ENCODE results near the gene FHOD3. TPM values are rescaled to one million over a fixed set of nuclear protein-coding genes. Genes with fewer than 3 reads are reported as not detected.

FHOD3 gene
- total and polyA plus RNA-seq, 4 donors: 6.2 to 42.0 (median 20.4) TPM

DNA sequence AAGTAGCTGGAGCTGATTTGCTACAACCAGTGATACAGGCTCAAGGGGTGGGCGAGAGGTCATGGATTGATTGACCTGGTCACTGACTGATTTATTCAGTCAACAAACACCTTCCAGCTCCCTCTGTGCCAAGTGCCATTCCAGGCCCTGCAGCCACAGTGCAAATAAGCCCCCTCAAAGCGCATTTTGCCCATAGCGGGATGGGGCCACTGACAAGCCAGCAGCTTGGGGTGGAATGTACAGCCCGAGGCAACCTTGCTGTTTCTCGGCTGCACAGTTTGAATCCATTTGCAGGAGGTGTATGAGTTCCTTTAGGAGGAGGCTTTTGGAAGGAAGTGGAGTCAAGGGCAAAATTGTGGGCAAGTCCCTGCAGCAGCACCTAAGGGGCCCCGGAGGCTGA, 296.1 kb downstream of the FHOD3 start:
- intact Hi-C loops (cut with DNase I): no loop called here
- Histone ChIP-seq H3K27me3 (ENCODE audit: control insufficient read depth in 1 of 2, insufficient read depth in 2 of 2, low read length in 1 of 2) (no peaks in the 10 kb centered on the region), H3K27ac (ENCODE audit: low read depth in 1 of 2, low read length in 2 of 2) (no peak overlapping the region), H3K36me3 (ENCODE audit: control insufficient read depth in 1 of 2, insufficient read depth in 2 of 2, low read length in 1 of 2) (no peaks in the 10 kb centered on the region), H3K4me3 (ENCODE audit: low read length in 2 of 2) (no peak overlapping the region), H3K9me3 (ENCODE audit: control insufficient read depth, low read length) (no peaks in the 10 kb centered on the region), H3K4me1 (ENCODE audit: control insufficient read depth in 1 of 2, insufficient read depth in 2 of 2, low read length in 2 of 2) (no peaks in the 10 kb centered on the region)
- DNase-seq (no peak), ATAC-seq (ENCODE audit: low FRiP score) (no peak)
- WGBS, 2 donors: 95 to 97% methylated on average over 6 of the region's 6 CpGs

DNA sequence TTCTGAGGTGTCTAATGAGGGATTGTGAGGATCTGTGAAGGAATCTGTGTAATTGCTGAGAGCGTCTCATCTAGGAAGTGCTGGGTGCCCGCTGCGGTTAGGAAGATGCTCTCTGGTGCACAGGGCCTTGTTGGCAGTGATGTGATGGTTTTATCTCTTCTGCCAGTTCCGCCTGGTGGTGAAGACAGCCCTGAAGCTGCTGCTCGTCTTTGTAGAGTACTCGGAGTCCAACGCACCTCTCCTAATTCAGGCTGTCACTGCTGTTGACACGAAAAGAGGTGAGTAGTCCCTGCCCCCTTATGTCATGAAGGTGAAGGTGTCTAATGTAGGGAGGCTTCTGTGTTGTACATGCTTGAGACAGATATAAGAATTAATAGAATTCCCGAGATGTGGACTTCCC, 297.1 kb downstream of the FHOD3 start:
- intact Hi-C loops (cut with DNase I): no loop called here
- no peak overlapping the region for H3K4me3 ChIP-seq (ENCODE audit: low read length in 2 of 2)
- no peak for ATAC-seq (ENCODE audit: low FRiP score)
- H3K27ac ChIP-seq (ENCODE audit: low read depth in 1 of 2, low read length in 2 of 2): no peak overlapping the region
- no peaks in the 10 kb centered on the region for H3K36me3 ChIP-seq (ENCODE audit: control insufficient read depth in 1 of 2, insufficient read depth in 2 of 2, low read length in 1 of 2)
- DNase-seq: no peak
- no peaks in the 10 kb centered on the region for H3K4me1 ChIP-seq (ENCODE audit: control insufficient read depth in 1 of 2, insufficient read depth in 2 of 2, low read length in 2 of 2)
- WGBS, 2 donors: 92 to 93% methylated on average over 9 of the region's 9 CpGs
- no peaks in the 10 kb centered on the region for H3K27me3 ChIP-seq (ENCODE audit: control insufficient read depth in 1 of 2, insufficient read depth in 2 of 2, low read length in 1 of 2)
- no peaks in the 10 kb centered on the region for H3K9me3 ChIP-seq (ENCODE audit: control insufficient read depth, low read length)

DNA sequence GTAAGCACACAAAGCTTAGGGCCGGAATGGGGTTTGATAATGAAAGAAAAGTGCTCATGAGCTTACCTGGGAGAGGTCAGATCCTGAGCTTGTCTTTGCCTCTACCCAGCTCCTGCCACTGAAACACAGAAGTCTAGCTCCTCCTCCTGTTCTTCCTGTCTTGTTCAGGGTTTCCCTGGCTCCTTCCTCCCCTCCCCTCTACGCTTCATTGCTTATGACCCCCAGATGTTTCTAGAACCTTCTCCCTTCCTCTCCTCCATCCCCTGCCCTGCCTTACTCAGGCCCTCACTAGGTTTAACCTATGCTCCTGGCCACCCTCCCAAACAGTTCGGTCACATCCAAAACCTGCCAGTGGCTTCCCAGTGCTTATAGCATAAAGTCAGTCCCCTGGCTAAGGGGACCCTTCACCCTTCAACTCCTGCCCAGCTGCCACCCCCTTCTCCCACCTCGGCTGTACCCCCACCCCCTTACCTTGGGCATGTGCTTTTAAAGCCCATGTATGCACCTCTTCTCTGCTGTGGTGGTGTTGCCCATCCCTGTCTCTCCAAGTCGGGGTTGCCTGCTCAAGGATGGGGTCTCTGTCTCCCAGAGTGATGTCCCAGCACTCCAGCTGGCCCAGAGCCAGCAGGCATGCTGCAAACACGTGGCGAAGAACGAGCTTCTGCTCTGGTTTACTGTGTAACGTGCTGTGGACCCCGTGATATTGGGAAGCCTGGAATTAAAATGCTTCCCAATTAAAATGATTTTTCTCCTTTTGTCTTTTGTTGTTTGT, 297.7 kb downstream of the FHOD3 start:
- H3K4me1 ChIP-seq (ENCODE audit: control insufficient read depth in 1 of 2, insufficient read depth in 2 of 2, low read length in 2 of 2): no peaks in the 10 kb centered on the region
- no peaks in the 10 kb centered on the region for H3K9me3 ChIP-seq (ENCODE audit: control insufficient read depth, low read length)
- H3K4me3 ChIP-seq (ENCODE audit: low read length in 2 of 2): no peak overlapping the region
- ATAC-seq (ENCODE audit: low FRiP score): no peak
- DNase-seq: no peak
- no peaks in the 10 kb centered on the region for H3K36me3 ChIP-seq (ENCODE audit: control insufficient read depth in 1 of 2, insufficient read depth in 2 of 2, low read length in 1 of 2)
- WGBS, 2 donors: 81 to 85% methylated on average over 10 of the region's 10 CpGs
- no peak overlapping the region for H3K27ac ChIP-seq (ENCODE audit: low read depth in 1 of 2, low read length in 2 of 2)
- intact Hi-C loops (cut with DNase I): no loop called here
- H3K27me3 ChIP-seq (ENCODE audit: control insufficient read depth in 1 of 2, insufficient read depth in 2 of 2, low read length in 1 of 2): no peaks in the 10 kb centered on the region

GRCh38 chr18:36595818-36596215, 298.3 kb downstream of the FHOD3 start:
- no peak overlapping the region for H3K27ac ChIP-seq (ENCODE audit: low read depth in 1 of 2, low read length in 2 of 2)
- peaks cover 3% of the 10 kb centered on the region in 2 donors for H3K4me1 ChIP-seq (ENCODE audit: control insufficient read depth in 1 of 2, insufficient read depth in 2 of 2, low read length in 2 of 2)
- H3K4me3 ChIP-seq (ENCODE audit: low read length in 2 of 2): no peak overlapping the region
- no peaks in the 10 kb centered on the region for H3K27me3 ChIP-seq (ENCODE audit: control insufficient read depth in 1 of 2, insufficient read depth in 2 of 2, low read length in 1 of 2)
- DNase-seq (no peak), ATAC-seq (ENCODE audit: low FRiP score) (no peak)
- no peaks in the 10 kb centered on the region for H3K9me3 ChIP-seq (ENCODE audit: control insufficient read depth, low read length)
- intact Hi-C loops (cut with DNase I): no loop called here
- 97 to 98% methylated on average over 6 of the region's 6 CpGs for WGBS, 2 donors
- H3K36me3 ChIP-seq (ENCODE audit: control insufficient read depth in 1 of 2, insufficient read depth in 2 of 2, low read length in 1 of 2): no peaks in the 10 kb centered on the region

- no peak for ATAC-seq (ENCODE audit: low FRiP score)
- 90% methylated on average over 4 of the region's 4 CpGs for WGBS, 2 donors
- H3K27me3 ChIP-seq (ENCODE audit: control insufficient read depth in 1 of 2, insufficient read depth in 2 of 2, low read length in 1 of 2): no peaks in the 10 kb centered on the region
- no peak overlapping the region for H3K4me3 ChIP-seq (ENCODE audit: low read length in 2 of 2)
- H3K36me3 ChIP-seq (ENCODE audit: control insufficient read depth in 1 of 2, insufficient read depth in 2 of 2, low read length in 1 of 2): no peaks in the 10 kb centered on the region
- intact Hi-C loops (cut with DNase I): no loop called here
- no peak for DNase-seq
- no peak overlapping the region for H3K27ac ChIP-seq (ENCODE audit: low read depth in 1 of 2, low read length in 2 of 2)
- peaks cover 5% of the 10 kb centered on the region in 2 donors for H3K4me1 ChIP-seq (ENCODE audit: control insufficient read depth in 1 of 2, insufficient read depth in 2 of 2, low read length in 2 of 2)
- H3K9me3 ChIP-seq (ENCODE audit: control insufficient read depth, low read length): no peaks in the 10 kb centered on the region
Observed at GRCh38 chr18:36597636-36598035, 300.1 kb downstream of the FHOD3 start.

DNA sequence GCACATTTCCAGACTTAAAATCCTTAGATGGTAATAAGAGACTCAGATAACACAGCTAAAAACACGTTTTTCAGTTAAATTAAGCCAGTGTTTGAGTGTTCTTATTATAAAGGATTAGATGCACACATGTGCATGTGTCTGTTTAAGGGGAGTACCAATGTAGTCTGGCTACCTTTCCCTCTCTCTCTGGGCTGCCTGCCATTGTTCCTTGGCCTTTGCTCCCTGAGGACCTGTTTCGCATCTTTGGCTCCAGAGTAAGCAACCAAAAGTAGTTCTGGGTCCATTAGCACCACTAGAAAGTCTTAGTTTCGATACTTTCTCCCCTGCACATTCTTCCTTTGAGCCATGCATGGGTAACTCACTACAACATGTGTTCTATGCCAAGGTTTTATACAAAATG, 303.0 kb downstream of the FHOD3 start:
- H3K36me3 ChIP-seq (ENCODE audit: control insufficient read depth in 1 of 2, insufficient read depth in 2 of 2, low read length in 1 of 2): peaks cover 0 to 4% of the 10 kb centered on the region in 2 donors
- DNase-seq: no peak
- WGBS, 2 donors: 16 to 21% methylated on average over 3 of the region's 3 CpGs
- H3K27ac ChIP-seq (ENCODE audit: low read depth in 1 of 2, low read length in 2 of 2): peak overlapping the region in 1 of 2 donors; percentile 39
- peaks cover 5% of the 10 kb centered on the region in 2 donors for H3K4me1 ChIP-seq (ENCODE audit: control insufficient read depth in 1 of 2, insufficient read depth in 2 of 2, low read length in 2 of 2)
- ATAC-seq (ENCODE audit: low FRiP score): no peak
- no peak overlapping the region for H3K4me3 ChIP-seq (ENCODE audit: low read length in 2 of 2)
- no peaks in the 10 kb centered on the region for H3K27me3 ChIP-seq (ENCODE audit: control insufficient read depth in 1 of 2, insufficient read depth in 2 of 2, low read length in 1 of 2)
- H3K9me3 ChIP-seq (ENCODE audit: control insufficient read depth, low read length): no peaks in the 10 kb centered on the region
- intact Hi-C loops (cut with DNase I): no loop called here

- peaks cover 0 to 4% of the 10 kb centered on the region in 2 donors for H3K36me3 ChIP-seq (ENCODE audit: control insufficient read depth in 1 of 2, insufficient read depth in 2 of 2, low read length in 1 of 2)
- ATAC-seq (ENCODE audit: low FRiP score) (no peak), DNase-seq (no peak)
- no peaks in the 10 kb centered on the region for H3K9me3 ChIP-seq (ENCODE audit: control insufficient read depth, low read length)
- H3K27ac ChIP-seq (ENCODE audit: low read depth in 1 of 2, low read length in 2 of 2): no peak overlapping the region
- H3K27me3 ChIP-seq (ENCODE audit: control insufficient read depth in 1 of 2, insufficient read depth in 2 of 2, low read length in 1 of 2): no peaks in the 10 kb centered on the region
- intact Hi-C loops (cut with DNase I): no loop called here
- no peak overlapping the region for H3K4me3 ChIP-seq (ENCODE audit: low read length in 2 of 2)
- peaks cover 5% of the 10 kb centered on the region in 2 donors for H3K4me1 ChIP-seq (ENCODE audit: control insufficient read depth in 1 of 2, insufficient read depth in 2 of 2, low read length in 2 of 2)
- 96 to 98% methylated on average over 1 of the region's 1 CpG for WGBS, 2 donors
Observed at GRCh38 chr18:36601316-36601715, 303.8 kb downstream of the FHOD3 start.

- 98 to 100% methylated on average over 2 of the region's 2 CpGs for WGBS, 2 donors
- Histone ChIP-seq H3K27ac (ENCODE audit: low read depth in 1 of 2, low read length in 2 of 2) (no peak overlapping the region), H3K9me3 (ENCODE audit: control insufficient read depth, low read length) (no peaks in the 10 kb centered on the region), H3K4me3 (ENCODE audit: low read length in 2 of 2) (no peak overlapping the region), H3K4me1 (ENCODE audit: control insufficient read depth in 1 of 2, insufficient read depth in 2 of 2, low read length in 2 of 2) (peaks cover 5% of the 10 kb centered on the region in 2 donors), H3K27me3 (ENCODE audit: control insufficient read depth in 1 of 2, insufficient read depth in 2 of 2, low read length in 1 of 2) (no peaks in the 10 kb centered on the region), H3K36me3 (ENCODE audit: control insufficient read depth in 1 of 2, insufficient read depth in 2 of 2, low read length in 1 of 2) (peaks cover 0 to 4% of the 10 kb centered on the region in 2 donors)
- DNase-seq: no peak
- intact Hi-C loops (cut with DNase I): no loop called here
- no peak for ATAC-seq (ENCODE audit: low FRiP score)
Observed at GRCh38 chr18:36602071-36602470, 304.6 kb downstream of the FHOD3 start.

- no peak for DNase-seq
- no peak for ATAC-seq (ENCODE audit: low FRiP score)
- Histone ChIP-seq H3K36me3 (ENCODE audit: control insufficient read depth in 1 of 2, insufficient read depth in 2 of 2, low read length in 1 of 2) (peaks cover 0 to 4% of the 10 kb centered on the region in 2 donors), H3K4me3 (ENCODE audit: low read length in 2 of 2) (no peak overlapping the region), H3K27me3 (ENCODE audit: control insufficient read depth in 1 of 2, insufficient read depth in 2 of 2, low read length in 1 of 2) (no peaks in the 10 kb centered on the region), H3K27ac (ENCODE audit: low read depth in 1 of 2, low read length in 2 of 2) (no peak overlapping the region), H3K9me3 (ENCODE audit: control insufficient read depth, low read length) (no peaks in the 10 kb centered on the region), H3K4me1 (ENCODE audit: control insufficient read depth in 1 of 2, insufficient read depth in 2 of 2, low read length in 2 of 2) (peaks cover 5% of the 10 kb centered on the region in 2 donors)
- 95 to 97% methylated on average over 4 of the region's 4 CpGs for WGBS, 2 donors
- intact Hi-C loops (cut with DNase I): no loop called here
Observed at GRCh38 chr18:36602620-36603019, 305.1 kb downstream of the FHOD3 start.
